Keratinocyte (primary cell): Measurements from ENCODE around the gene G2E3. TPM values are rescaled to one million over a fixed set of nuclear protein-coding genes. Genes with fewer than 3 reads are reported as not detected.

Experiments
- DNase-seq: peaks from one replicate; pipeline ENCODE4 v3.0.0-alpha.2; 2011; ENCODE audit warnings: low read depth, missing footprints, low spot score
- FAIRE-seq: peaks from 2 replicates; lab custom pipeline; 2011; peaks lifted over from hg19 to GRCh38; lab: Jason Lieb, UNC
- H2AFZ ChIP-seq: 2 replicates; pipeline ENCODE4 v1.6.0; 2012; ENCODE audit warnings: low read length, control low read depth, inconsistent platforms; ENCODE audit not compliant: control insufficient read depth
- H3K27ac ChIP-seq: 2 replicates; pipeline ENCODE4 v1.5.1; 2011; ENCODE audit warnings: low read length; ENCODE audit not compliant: control insufficient read depth, insufficient read depth
- H3K27me3 ChIP-seq: 3 replicates; pipeline ENCODE4 v1.6.0; 2011; ENCODE audit warnings: low read length; ENCODE audit not compliant: control insufficient read depth, insufficient read depth; ENCODE audit errors: extremely low read depth
- H3K36me3 ChIP-seq, 2 experiments: 2 replicates in 1 of 2; 3 replicates in 1 of 2; pipeline ENCODE4 v1.5.1; 2011; ENCODE audit warnings: low read length in 2 of 2, mild to moderate bottlenecking in 1 of 2; ENCODE audit not compliant: control insufficient read depth in 2 of 2, insufficient read depth in 2 of 2; ENCODE audit errors: extremely low read depth in 1 of 2
- H3K4me1 ChIP-seq: 3 replicates; pipeline ENCODE4 v1.5.1; 2011; ENCODE audit warnings: low read length; ENCODE audit not compliant: control insufficient read depth, insufficient read depth; ENCODE audit errors: extremely low read depth
- H3K4me2 ChIP-seq: 3 replicates; pipeline ENCODE4 v1.6.0; 2011; ENCODE audit warnings: low read depth, low read length; ENCODE audit not compliant: control insufficient read depth, insufficient read depth; ENCODE audit errors: extremely low read depth
- H3K4me3 ChIP-seq, 3 experiments: fragments of 200-600 bp in 1 of 3; sonication (generic) in 1 of 3; 2 replicates in 2 of 3; 3 replicates in 1 of 3; pipeline ENCODE4 v1.5.1; 2011 to 2016; ENCODE audit warnings: low read length in 3 of 3, mild to moderate bottlenecking in 3 of 3, control low read depth in 2 of 3, inconsistent platforms in 1 of 3, low read depth in 1 of 3, mixed read lengths in 1 of 3, mixed run types in 1 of 3, moderate library complexity in 1 of 3; ENCODE audit not compliant: control insufficient read depth in 2 of 3, insufficient read depth in 2 of 3; ENCODE audit errors: extremely low read depth in 1 of 3
- H3K79me2 ChIP-seq: 2 replicates; pipeline ENCODE4 v1.6.0; 2012; ENCODE audit warnings: low read length; ENCODE audit not compliant: control insufficient read depth, insufficient read depth
- H3K9ac ChIP-seq: 3 replicates; pipeline ENCODE4 v1.6.0; 2011; ENCODE audit warnings: low read length; ENCODE audit not compliant: control insufficient read depth, insufficient read depth; ENCODE audit errors: extremely low read depth
- H3K9me1 ChIP-seq: 3 replicates; pipeline ENCODE4 v1.6.0; 2011; ENCODE audit warnings: low read length; ENCODE audit not compliant: control insufficient read depth, insufficient read depth; ENCODE audit errors: extremely low read depth
- H3K9me3 ChIP-seq: 2 replicates; pipeline ENCODE4 v1.5.1; 2012; ENCODE audit warnings: low read depth, low read length; ENCODE audit not compliant: control insufficient read depth
- H4K20me1 ChIP-seq: 3 replicates; pipeline ENCODE4 v1.6.0; 2011; ENCODE audit warnings: low read length; ENCODE audit not compliant: control insufficient read depth, insufficient read depth; ENCODE audit errors: extremely low read depth
- CTCF ChIP-seq, 3 experiments: IDR thresholded peaks in 1 of 3; conservative IDR thresholded peaks in 1 of 3; optimal IDR thresholded peaks in 1 of 3; 2 replicates in 2 of 3; 3 replicates in 1 of 3; pipeline versions ENCODE3 to v1.5.1; 2011; ENCODE audit warnings: low read length in 3 of 3, mild to moderate bottlenecking in 3 of 3, moderate library complexity in 2 of 3, control low read depth in 1 of 3, inconsistent platforms in 1 of 3; ENCODE audit not compliant: insufficient read depth in 2 of 3; ENCODE audit errors: extremely low read depth in 1 of 3
- EZH2 ChIP-seq: IDR thresholded peaks from one replicate; pipeline ENCODE4 v1.6.1; 2012; ENCODE audit warnings: inconsistent platforms, mild to moderate bottlenecking, low read length, moderate library complexity
- dilution Hi-C: fragments of 300-500 bp; cut with MboI; formaldehyde crosslinking; loops from one replicate; pipeline ENCODE4 v1.7.0; 2020; ENCODE audit warnings: low sequenced_read_pairs; ENCODE audit not compliant: extremely low pct_ligation_motif_present
- polyA plus RNA-seq, 5 experiments: library from polyadenylated mRNA; depleted of rRNA in 3 of 5; stranded (reverse) in 3 of 5; stranded (forward) in 1 of 5; unstranded in 1 of 5; fragments of >200 nt; gene quantifications; 1 replicate in 1 of 5; 2 replicates in 3 of 5; 3 replicates in 1 of 5; pipeline versions ENCODE4 v1.2.1 to v1.2.3, GENCODE V29; 2011 to 2012; ENCODE audit warnings: missing spikeins in 2 of 5, low read depth in 1 of 5, low replicate concordance in 1 of 5

G2E3 gene
- polyA plus RNA-seq, 1 donor (not counting 4 experiments of a cell fraction or from before 2014, with no cell fraction given): 24.3 TPM

GRCh38 chr14:30623412-30624131 is 64.6 kb downstream of the G2E3 start:
- no peaks in the 10 kb centered on the region for H3K9me1 ChIP-seq
- H4K20me1 ChIP-seq: no peaks in the 10 kb centered on the region
- peak overlapping the region; percentile 99 for H3K27ac ChIP-seq
- no peaks in the 10 kb centered on the region for H3K36me3 ChIP-seq
- H3K9me3 ChIP-seq: no peaks in the 10 kb centered on the region
- H3K4me2 ChIP-seq: peak overlapping the region; percentile 95
- H2AFZ ChIP-seq: no peak overlapping the region
- H3K9ac ChIP-seq: peak overlapping the region; percentile 99
- H3K4me3 ChIP-seq: peak overlapping the region; percentile 82 to 99 (median 99)
- H3K79me2 ChIP-seq: peaks cover 59% of the 10 kb centered on the region
- DNase-seq: no peak
- dilution Hi-C loops: no loop called here
- no peaks in the 10 kb centered on the region for H3K27me3 ChIP-seq
- TF ChIP-seq CTCF (optimal IDR thresholded peaks at IDR 0.05 in 1 of 3, IDR thresholded peaks at IDR 0.05 in 1 of 3, conservative IDR thresholded peaks at IDR 0.05 in 1 of 3; ENCODE audit: extremely low read depth in 1 of 3, insufficient read depth in 2 of 3, low read length in 3 of 3) (no peak), EZH2 (no peak)
- H3K4me1 ChIP-seq: peaks cover 17% of the 10 kb centered on the region
- no peak for FAIRE-seq

- no peaks in the 10 kb centered on the region for H3K27me3 ChIP-seq
- no peaks in the 10 kb centered on the region for H4K20me1 ChIP-seq
- DNase-seq: no peak
- H3K9me3 ChIP-seq: no peaks in the 10 kb centered on the region
- no peak overlapping the region for H3K9ac ChIP-seq
- peaks cover 61% of the 10 kb centered on the region for H3K79me2 ChIP-seq
- peak overlapping the region; percentile 95 for H3K4me2 ChIP-seq
- dilution Hi-C loops: no loop called here
- peaks cover 20% of the 10 kb centered on the region for H3K4me1 ChIP-seq
- no peak for FAIRE-seq
- no peak overlapping the region for H2AFZ ChIP-seq
- no peaks in the 10 kb centered on the region for H3K36me3 ChIP-seq
- H3K4me3 ChIP-seq: no peak overlapping the region
- TF ChIP-seq EZH2: no peak
- no peak for TF ChIP-seq CTCF (optimal IDR thresholded peaks at IDR 0.05 in 1 of 3, IDR thresholded peaks at IDR 0.05 in 1 of 3, conservative IDR thresholded peaks at IDR 0.05 in 1 of 3; ENCODE audit: extremely low read depth in 1 of 3, insufficient read depth in 2 of 3, low read length in 3 of 3)
- H3K9me1 ChIP-seq: no peaks in the 10 kb centered on the region
- no peak overlapping the region for H3K27ac ChIP-seq
These were observed 65.1 kb downstream of the G2E3 start for GRCh38 chr14:30624132-30624423.
